Measurements from ENCODE around the gene LRRC4C.
"Not testable (repeated sequence)": the region's sequence is repeated elsewhere in the genome, so short reads cannot be mapped to it uniquely, and the experiment has no call there.

The LRRC4C gene

DNA sequence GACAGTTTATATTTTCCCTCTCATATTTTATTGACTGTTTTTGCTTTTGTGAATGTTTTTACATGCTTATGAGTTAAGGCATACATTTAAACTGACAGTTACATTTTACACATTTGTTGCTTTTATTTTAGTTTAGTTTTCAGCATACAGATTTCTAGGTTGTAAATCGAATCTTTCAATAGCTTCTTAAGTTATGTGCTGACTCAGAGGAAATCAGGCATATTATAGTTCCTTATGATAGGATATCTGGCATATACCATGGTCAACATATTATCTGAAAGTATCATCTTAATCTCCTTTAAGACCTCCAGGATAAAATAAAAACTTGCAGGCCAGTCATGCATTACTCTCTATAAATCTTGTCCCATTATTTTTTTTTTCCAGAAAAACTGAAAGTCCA lies 916.6 kb downstream of the LRRC4C start:
- in situ Hi-C loops (cut with MboI; ENCODE audit: low sequenced_read_pairs) = no loop called here

DNA sequence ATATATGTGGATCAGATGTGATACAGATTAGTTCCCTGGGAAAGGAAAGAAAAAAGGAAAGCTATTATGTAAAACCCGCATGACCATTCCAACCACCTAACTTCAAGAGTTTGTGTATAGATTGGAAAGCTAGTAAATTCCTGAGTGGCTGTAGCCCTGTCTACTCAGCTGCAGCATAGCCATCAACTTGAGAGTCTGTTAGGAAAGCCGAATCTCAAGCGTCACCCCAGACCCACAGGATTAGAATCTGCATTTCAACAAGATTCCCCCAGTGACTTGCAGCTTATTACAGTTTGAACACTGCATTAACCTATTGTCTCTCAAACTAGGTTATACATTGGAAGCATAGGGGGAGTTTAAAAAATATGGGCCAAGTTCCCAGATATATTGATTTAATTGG lies 921.7 kb downstream of the LRRC4C start:
- in situ Hi-C loops (cut with MboI; ENCODE audit: low sequenced_read_pairs) = no loop called here

DNA sequence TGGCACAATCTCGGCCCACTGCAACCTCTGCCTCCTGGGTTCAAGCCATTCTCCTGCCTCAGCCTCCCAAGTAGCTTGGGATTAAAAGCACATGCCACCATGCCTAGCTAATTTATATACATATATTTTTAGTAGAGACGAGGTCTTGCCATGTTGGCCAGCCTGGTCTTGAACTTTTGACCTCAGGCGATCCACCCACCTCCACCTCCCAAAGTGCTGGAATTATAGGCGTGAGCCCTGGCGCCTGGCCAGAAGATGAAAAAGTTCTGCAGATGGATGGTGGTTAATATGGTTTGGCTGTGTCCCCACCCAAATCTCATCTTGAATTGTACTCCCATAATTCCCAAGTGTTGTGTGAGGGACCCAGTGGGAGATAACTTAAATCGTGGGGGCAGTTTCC lies 937.4 kb downstream of the LRRC4C start:
- in situ Hi-C loops (cut with MboI; ENCODE audit: low sequenced_read_pairs) = not testable (repeated sequence)

DNA sequence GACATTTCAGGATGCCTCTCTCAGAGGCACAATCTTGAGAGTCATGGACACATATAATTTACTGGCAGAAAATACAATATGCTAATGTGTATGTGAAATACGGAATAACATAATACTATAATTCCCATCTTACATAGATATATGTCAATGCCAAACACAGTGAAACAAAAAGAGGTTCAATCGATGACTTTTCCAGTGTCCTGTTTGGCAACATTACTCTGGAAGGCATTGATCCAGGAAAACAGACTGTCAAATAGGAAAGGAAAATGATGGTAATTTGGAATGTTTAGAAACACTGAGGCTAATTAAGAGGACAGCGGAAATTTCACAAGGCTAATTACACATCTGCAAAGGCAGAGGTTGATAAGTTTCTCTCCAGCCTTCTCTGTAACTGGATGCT lies 942.3 kb downstream of the LRRC4C start:
- in situ Hi-C loops (cut with MboI; ENCODE audit: low sequenced_read_pairs) = no loop called here

DNA sequence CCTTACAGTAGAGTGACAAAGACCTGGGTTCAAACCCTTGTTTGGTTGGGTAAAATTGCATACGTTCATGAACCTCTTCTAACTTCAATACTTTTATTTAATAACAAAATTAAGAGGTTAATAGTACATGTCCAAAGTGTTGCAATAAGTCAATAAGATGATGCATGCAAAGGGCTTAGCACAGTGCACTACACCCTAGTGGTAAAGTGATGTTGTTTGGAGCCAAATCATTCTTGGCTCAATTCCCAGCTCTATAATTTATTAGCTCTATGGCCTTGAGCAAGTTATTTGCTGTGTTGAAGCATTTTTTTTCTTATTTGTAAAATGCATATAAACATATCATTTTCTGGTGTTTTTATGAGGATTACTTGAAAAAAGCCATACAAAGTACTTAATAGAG lies 945.3 kb downstream of the LRRC4C start:
- in situ Hi-C loops (cut with MboI; ENCODE audit: low sequenced_read_pairs) = no loop called here

DNA sequence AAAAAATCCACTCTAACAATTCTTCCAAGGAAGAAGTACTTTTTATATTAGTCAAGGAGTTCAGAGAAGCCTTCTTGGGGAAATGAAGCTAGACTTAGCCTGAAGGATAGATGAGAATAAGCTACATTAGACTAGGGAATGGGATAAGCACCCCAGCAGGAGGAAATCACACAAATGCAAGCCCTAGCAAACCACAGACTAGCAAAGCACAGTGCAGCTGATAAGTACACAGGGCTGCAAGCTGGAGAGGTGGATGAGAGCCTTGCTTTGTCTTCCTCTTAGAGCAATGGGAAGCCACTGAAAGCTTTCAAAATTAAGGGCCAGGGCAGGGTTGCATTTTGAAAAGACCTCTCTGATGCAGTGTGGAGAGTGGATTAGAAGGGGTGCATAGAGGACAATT lies 946.2 kb downstream of the LRRC4C start:
- in situ Hi-C loops (cut with MboI; ENCODE audit: low sequenced_read_pairs) = no loop called here

DNA sequence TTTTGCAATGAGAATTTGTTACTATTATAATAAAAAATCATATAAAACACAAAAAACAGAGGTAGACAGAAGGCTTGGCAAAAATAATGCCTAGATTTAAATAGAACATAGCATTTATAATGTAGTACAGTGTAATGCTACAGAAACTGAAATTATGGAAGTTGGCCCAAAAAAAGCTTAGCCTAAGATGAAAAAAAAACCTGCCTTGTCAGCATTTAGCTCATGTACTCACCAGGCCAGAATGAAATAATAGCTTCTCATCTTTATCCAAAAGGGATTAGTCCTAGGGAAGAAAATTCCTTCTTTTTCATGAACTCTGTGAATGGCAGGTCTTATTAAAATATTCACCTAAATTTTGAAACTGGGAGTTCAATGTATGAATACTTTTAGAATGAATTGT lies 951.1 kb downstream of the LRRC4C start:
- in situ Hi-C loops (cut with MboI; ENCODE audit: low sequenced_read_pairs) = no loop called here

DNA sequence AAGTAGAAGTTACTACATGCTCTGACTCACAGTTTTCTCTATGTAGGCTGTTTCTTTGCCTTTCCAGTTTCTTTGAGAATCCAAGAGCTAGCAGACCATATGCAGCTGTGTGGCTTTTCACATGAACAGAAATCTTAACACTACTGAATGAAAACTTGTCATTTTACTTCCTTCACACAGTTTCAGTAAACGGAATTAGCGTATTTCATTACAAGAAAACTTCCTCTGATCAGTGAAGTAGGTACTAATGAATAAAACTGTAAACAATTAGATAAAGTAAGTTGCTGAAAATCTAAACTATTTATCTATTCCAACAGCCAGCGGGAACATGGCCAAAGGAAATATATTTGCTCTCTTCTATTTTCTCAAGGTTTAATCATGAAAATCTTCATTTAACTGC lies 953.2 kb downstream of the LRRC4C start:
- in situ Hi-C loops (cut with MboI; ENCODE audit: low sequenced_read_pairs) = no loop called here

DNA sequence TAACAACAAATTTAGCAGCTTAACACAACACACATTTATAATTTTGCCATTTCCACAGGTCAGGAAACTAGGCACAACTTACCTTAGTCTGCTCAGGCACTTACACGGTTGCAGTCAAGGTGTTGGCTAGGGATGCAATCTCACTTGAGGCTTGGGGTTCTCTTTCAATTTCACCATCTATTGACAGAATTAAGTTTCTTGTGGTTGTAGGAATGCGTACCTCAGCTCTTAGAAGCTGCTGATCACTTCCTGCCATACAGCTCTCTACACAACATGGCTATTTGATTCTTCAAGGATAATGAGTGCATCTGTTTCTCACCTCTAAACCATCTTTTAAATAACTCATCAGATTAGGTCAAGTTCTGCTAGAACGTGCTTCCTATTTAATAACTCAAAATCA lies 968.1 kb downstream of the LRRC4C start:
- in situ Hi-C loops (cut with MboI; ENCODE audit: low sequenced_read_pairs) = no loop called here

DNA sequence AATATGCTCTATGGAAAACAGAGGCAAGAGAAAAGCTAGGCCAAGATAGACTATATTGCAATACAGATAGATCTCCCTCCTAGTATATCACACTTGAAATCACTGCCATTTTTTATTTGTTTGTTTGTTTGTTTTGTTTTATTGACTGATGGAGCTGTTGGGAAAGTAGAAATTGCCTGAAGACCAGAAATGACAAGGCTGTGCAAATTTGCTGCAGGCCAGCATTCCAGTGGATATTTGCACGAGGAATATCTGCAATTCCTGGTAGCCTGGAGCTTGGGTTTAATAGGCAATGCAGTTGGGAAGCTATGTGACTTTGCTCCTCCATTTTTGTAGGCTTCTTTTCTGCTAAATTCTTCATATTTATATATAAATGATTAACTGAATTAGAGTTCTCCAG lies 991.7 kb downstream of the LRRC4C start:
- in situ Hi-C loops (cut with MboI; ENCODE audit: low sequenced_read_pairs) = no loop called here

DNA sequence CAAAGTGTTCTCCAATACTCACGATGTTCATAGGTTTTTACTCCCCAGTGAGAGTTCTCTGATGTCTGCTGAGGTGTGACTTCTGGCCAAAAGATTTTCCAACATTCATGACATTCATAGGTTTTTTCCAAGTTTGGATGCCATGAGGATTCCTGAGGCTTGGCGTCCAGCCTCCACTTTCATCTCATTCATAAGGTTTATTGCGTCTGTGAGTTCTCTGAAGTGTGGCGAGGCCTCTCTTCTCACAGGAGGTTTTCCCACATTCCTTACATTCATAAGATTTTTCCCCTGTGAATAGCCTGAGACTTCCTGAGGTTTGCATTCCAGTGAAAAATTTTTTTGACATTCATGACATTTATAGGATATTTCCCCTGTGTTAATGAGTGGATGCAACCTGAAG lies 1014.1 kb downstream of the LRRC4C start:
- in situ Hi-C loops (cut with MboI; ENCODE audit: low sequenced_read_pairs) = no loop called here

DNA sequence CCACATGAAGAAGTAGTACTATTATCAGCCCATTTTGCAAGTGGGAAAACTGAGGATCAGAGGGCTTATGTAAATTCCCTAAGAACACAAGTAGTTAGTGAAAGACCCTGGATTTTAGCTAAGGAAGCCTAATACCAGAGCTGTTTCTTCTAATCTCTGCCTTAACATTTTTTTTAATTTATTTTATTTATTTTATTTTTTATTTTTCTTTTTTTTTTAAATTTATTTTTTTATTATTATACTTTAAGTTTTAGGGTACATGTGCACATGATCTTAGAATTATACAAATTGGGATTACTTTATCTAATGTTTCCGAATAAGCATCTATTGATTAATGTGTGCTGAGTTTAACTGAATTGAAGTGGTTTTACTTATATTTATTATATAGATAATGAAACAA lies 1015.3 kb downstream of the LRRC4C start:
- in situ Hi-C loops (cut with MboI; ENCODE audit: low sequenced_read_pairs) = no loop called here

DNA sequence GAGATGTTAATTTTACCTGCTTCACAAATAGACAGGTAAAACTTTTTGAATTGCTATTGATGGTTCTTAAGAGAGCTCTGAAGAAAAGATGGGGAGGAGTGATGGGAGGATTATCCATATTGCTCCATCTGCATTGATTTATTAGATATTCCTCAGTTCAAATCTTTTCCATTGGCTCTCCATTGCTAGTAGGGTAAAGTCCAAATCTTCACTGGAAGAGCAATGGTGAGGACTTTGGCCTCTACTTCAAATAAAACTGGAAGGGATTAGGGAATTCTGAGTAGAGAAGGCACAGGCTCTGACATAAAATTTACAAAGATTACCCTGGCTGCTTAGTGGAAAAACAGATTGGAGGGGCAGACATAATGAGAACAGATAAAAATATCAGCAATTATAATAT lies 1024.1 kb downstream of the LRRC4C start:
- in situ Hi-C loops (cut with MboI; ENCODE audit: low sequenced_read_pairs) = no loop called here

DNA sequence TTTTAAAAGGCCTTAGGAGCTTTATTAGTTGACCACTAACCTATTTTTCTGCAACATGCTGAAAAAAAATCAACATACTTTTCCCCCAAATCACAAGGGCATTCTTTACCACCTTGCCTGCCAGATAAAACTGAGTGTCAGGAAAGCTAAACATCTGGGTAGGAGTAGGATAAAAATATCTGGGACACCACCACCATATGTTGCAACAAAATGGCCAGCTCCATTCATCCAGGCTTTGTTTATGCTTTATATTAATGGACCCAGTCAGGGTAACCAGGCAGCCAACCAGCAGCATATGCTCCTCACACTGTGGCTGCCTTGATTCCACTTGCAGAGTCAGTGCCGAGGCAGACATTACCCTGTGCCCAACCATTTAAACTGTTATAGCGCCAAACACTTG lies 1024.5 kb downstream of the LRRC4C start:
- in situ Hi-C loops (cut with MboI; ENCODE audit: low sequenced_read_pairs) = no loop called here

DNA sequence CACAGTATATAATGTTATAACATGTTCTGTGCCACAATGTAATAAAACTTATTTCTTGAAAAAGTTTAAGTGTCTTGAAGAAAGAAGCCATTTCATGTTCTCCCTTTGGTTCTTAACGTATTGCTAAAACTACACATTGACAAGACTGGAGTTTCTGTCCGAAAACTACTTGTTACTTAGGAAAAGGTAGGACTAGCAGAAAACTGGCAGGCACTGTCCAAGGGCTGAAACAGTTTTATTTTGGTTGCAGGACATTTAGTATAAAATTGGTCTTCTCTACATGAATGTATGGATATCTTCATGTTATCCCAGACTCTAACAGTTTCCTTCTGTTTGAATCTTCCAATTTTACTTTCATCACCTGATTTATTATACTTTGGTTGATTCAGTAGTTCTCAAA lies 1027.1 kb downstream of the LRRC4C start:
- in situ Hi-C loops (cut with MboI; ENCODE audit: low sequenced_read_pairs) = no loop called here

DNA sequence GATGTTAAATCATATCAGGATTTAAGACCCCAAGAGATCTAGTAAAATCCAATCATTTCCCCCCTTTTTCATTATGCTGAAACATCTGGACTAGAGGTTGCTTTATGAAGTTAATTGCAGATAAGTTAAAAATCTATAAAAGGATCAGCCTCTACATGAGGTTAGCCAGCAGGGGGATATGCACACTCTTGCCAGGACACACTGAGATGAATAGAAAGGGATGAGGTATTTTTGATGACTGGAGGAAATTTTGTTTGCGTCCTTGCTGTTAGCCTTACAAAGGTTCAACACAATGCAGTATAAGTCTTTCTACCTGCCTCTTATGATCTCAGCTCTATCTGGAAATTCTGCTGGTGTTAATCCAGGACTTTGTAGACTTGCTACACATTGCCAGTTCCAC lies 1034.3 kb downstream of the LRRC4C start:
- in situ Hi-C loops (cut with MboI; ENCODE audit: low sequenced_read_pairs) = no loop called here

DNA sequence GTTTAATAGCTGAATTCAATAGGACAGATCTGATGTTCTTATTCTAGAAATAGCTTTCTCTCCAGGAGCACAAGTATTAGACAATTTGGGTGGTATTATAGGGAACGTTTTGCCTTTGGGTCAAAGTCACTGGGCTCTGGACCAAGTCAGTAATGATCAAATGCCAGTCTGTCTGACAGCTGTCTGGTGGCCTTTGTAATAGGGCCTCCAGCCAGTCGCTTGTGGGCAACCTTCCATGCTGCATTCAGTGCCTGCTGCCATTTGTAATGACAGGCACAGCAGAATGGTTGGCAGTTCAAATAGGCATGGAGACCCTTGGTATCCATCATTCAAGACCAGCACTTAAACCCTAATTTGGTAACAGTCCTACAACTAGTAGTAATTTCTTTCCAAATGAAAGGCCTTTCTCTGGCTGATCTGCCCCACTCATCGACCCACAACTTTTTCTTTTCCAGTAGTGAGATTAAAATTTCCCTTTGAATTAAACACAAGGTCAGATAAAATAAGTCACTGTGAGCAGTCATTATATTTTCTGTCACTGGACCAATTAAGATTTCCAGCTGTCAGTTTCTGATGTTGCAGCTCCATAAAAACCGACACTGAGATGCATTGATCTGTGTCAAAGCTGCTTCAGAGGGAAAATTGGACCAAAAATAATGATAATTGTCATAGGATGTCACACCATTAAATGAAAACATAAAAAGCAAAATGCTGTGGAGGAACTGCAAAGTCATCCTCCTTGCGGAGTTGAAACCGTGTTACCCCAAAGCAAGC lies 1038.1 kb downstream of the LRRC4C start:
- in situ Hi-C loops (cut with MboI; ENCODE audit: low sequenced_read_pairs) = no loop called here

DNA sequence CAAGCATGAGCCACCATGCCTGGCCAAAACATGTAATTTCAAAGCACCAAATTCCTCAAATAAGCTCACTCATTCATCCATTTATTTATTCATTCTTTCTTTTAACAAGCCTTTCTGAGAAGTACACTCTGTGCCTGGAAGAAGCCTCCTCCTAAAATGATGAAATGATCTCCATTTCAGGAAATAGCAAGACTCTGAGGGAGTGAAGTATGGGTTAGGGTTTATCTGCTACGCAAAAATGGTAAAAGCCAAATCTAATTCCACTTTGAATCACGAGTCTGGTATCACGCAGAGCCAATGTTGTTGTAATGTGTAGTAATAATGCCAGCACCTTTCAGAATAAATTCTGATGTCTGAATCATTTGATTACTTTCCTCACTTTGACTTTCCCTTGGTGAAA lies 1041.8 kb downstream of the LRRC4C start:
- in situ Hi-C loops (cut with MboI; ENCODE audit: low sequenced_read_pairs) = no loop called here

DNA sequence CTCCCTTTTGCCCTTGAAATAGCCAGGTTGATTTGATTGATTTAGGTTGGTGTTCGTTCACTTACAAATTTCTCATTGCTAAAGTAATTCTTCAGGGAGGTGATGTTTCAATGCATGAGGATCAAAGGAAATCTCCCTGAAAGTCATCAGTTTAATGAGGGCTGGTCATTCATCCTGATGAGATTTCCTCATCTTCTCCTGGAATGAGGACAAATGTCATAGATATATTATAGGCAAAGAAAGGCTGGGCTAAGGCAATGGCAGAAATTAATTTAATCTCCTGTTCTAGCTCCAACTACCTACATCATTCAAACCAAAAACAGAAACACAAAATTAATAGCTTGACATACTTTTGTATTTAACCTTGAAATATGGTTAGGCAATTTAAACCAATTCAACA lies 1052.1 kb downstream of the LRRC4C start:
- in situ Hi-C loops (cut with MboI; ENCODE audit: low sequenced_read_pairs) = no loop called here

DNA sequence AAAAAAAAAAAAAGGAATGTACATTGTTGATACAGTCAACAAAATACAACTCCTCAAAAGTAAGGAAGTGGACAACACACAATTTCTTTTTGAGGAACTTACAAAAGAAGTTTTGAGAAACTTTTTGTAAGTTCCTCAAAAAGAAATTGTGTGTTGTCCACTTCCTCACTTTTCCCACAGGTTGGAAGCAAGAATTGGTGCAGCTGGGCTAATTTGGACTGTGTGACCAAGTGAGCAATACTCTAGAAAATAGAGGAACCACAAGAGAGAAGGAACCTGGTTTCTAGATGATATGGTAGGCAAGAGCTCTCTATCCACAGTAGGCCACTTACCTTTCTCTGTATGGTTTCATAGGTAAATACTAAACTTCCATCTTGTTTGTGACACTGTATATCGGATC lies 1053.8 kb downstream of the LRRC4C start:
- in situ Hi-C loops (cut with MboI; ENCODE audit: low sequenced_read_pairs) = no loop called here

DNA sequence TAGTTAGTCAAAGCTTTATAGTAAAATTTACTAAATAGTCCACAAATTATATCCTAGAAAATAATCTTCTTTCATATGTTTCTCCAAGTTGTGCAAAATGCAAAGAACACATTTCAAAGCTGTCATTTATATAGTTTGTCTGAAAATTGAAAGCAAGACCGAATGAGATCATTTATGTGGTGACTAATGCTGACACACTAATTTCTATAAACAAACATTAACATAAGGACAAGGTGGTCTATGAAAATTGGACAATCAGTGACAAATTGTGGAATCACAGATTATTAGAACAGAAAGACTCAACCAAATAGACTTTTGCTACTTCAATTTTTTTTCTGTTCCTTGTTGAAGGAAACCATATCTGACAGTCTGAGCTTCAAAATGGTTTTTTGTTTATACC lies 1056.1 kb downstream of the LRRC4C start:
- in situ Hi-C loops (cut with MboI; ENCODE audit: low sequenced_read_pairs) = no loop called here

DNA sequence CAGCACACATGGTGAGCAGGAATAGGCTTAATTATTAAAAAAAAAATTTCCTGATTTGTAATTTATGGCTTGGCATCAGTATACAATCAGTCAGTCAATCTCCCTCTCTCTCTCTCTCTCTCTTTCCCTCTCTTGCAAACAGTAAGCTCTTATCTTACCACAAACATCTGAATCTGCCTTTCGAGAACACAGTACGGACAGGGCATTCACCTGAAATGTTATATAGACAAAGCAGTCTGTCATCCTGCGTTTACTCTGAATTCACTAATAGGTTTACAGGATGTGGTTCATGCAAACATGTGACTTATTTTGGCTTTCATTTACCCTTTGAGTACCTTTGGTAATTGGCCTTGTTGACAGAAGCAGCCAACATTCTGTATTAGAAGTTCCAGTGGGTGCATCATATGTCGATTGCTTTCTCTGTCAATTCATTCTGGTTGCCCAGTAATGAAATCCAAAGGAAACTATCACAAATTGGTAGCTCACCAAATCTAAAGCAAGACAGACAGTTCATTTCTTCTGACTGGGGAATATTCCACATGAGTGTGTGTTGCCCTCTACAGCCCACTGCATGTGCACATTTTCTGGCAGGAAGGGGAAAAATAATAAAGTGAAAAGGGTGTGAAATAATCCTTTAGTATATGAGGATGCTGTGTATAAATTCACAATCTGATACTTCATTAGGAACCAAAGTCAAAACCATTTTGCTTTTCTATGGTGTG lies 1058.2 kb downstream of the LRRC4C start:
- in situ Hi-C loops (cut with MboI; ENCODE audit: low sequenced_read_pairs) = no loop called here

DNA sequence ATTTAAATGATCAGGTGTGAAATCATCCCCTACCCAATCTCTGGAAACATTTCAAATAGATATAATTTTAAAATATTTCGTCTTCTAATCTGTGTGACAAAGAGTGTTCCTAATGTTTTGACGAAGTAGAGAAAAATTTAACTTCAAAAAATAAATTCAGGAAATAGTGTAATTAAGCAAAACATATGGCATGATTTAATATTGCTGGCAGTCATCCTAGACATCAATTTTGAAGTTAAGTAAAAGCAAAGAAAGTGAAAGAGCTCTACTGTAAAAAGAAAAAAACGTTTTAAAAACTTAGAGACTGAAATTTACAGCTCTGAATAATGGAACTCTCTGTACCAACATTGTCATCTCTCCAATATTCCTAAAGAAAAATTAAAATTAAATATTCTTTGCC lies 1062.3 kb downstream of the LRRC4C start:
- in situ Hi-C loops (cut with MboI; ENCODE audit: low sequenced_read_pairs) = no loop called here

Data from HL-60/S4 (cell line).